ENCODE data around the gene SPEF1. TPM values are rescaled to one million over a fixed set of nuclear protein-coding genes. Genes with fewer than 3 reads are reported as not detected.

Gene SPEF1
- total and polyA plus RNA-seq, 3 donors from 2014 or later: 9.8 to 28.8 (median 12.1) TPM

DNA sequence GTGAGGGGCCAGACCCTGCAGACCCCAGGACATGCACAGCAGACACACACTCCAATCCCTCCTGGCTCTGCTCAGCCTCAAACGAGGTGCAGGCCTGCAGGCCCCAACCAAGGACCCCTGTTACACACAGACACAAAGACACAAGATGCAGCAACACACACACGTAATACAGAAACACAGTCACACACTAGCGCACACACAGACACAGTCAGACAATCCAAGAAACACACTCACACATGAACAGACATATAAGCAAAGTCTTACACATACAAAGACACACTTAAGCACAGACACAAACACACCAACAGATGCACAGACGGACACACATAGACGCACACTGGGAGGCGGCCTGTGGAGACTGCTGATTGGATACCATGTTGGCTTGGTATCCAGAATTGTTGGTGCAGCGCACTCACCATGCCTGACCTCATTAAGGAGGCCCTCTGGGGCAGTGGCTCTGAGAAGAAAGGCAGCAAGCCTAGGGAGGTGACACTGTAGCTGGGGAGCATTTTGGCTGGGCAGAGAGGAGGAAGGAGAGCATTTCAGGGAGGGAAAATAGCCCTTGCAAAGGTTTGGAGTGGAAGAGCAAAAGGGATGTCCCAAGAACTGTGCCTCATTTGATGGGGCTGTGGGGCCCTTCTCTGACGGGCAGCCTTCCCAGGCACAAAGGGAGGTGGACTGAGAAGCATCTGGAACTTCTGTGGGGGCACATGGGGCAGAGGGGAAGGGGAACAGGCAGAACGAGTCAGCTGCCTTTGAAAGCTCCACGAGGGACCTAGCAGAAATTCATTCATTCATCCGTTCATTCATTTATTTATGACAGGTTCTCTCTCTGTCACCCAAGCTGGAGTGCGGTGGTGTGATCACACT is 50.2 kb downstream of the SPEF1 start:
- no peaks in the 10 kb centered on the region for H3K9me3 ChIP-seq
- no peak overlapping the region for H3K27ac ChIP-seq
- H3K27me3 ChIP-seq: no peaks in the 10 kb centered on the region
- WGBS, 2 donors: 84 to 87% methylated on average over 12 of the region's 12 CpGs
- H3K4me1 ChIP-seq: peaks cover 4% of the 10 kb centered on the region
- H3K36me3 ChIP-seq (ENCODE audit: low read depth, missing control alignments): no peaks in the 10 kb centered on the region
- TF ChIP-seq POLR2A (IDR thresholded peaks at IDR 0.05): no peak
- TF ChIP-seq CTCF (IDR thresholded peaks at IDR 0.05): no peak
- intact Hi-C loops (cut with DNase I; ENCODE audit: low total_unique reads): no loop called here
- DNase-seq: no peak
- H3K4me3 ChIP-seq: no peak overlapping the region

DNA sequence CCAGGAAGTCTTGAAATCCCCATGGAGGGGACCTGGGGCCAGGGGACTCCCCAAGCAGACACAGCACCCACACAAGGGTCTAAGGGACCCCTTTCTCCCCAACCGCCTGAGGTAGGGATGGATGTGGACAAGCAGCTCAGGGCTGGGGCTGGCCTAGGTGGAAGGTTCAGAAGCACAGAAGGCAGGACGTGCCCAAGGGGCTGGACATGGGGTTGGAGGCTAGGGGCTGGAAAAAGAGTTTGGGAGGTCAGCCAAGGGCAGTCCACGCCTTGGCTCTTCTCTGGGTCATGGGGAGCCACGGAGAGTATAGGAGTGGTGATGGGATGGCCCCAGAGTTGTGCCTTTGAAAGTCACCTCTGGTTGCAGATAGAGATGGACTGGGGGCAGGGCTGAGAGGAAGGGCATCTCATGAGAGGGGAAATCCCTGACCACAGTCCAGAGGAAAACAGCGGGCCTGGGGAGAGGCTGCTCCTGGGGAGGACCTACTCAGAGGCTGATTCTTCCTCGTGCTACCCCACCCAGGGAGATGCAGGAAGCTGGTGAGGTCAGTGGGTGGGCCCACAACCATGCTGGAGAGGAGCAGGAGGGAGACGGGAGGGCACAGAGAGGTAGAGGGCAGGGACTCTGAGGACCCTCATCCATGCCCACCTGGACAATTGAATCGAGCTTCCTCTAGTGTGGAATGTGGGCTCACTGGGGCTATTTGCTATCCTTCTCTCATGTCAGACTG is 51.3 kb downstream of the SPEF1 start:
- H3K27me3 ChIP-seq: no peaks in the 10 kb centered on the region
- WGBS, 2 donors: 77 to 84% methylated on average over 8 of the region's 8 CpGs
- TF ChIP-seq POLR2A (IDR thresholded peaks at IDR 0.05) (no peak), CTCF (IDR thresholded peaks at IDR 0.05) (no peak)
- no peak overlapping the region for H3K27ac ChIP-seq
- intact Hi-C loops (cut with DNase I; ENCODE audit: low total_unique reads): no loop called here
- DNase-seq: no peak
- H3K9me3 ChIP-seq: no peaks in the 10 kb centered on the region
- peaks cover 4% of the 10 kb centered on the region for H3K4me1 ChIP-seq
- no peaks in the 10 kb centered on the region for H3K36me3 ChIP-seq (ENCODE audit: low read depth, missing control alignments)
- H3K4me3 ChIP-seq: no peak overlapping the region

DNA sequence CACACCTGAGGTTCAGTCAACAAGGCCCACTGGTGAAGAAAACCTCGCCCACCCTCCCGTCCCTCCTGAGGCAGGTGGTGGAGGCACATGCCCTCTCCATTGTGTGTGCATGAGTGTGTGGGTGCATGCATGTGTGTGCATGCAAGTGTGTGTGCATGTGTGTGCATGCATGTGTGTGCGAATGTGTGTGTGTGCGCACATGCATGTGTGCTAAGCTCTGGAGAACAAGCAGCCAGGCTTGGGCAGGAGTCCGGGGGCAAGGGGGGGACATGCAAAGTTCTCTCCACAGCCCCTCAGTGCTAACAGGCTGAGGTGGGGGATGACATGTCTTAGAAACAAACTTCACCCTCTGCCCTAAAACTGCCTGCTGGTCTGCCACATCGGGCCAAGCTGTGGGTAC is 51.9 kb downstream of the SPEF1 start:
- TF ChIP-seq POLR2A (IDR thresholded peaks at IDR 0.05) (no peak), CTCF (IDR thresholded peaks at IDR 0.05) (no peak)
- Histone ChIP-seq H3K9me3 (no peaks in the 10 kb centered on the region), H3K36me3 (ENCODE audit: low read depth, missing control alignments) (no peaks in the 10 kb centered on the region), H3K4me3 (no peak overlapping the region), H3K27me3 (no peaks in the 10 kb centered on the region), H3K4me1 (peaks cover 4% of the 10 kb centered on the region), H3K27ac (no peak overlapping the region)
- 87 to 100% methylated on average over 2 to 6 of the region's 6 CpGs for WGBS, 2 donors
- no peak for DNase-seq
- intact Hi-C loops (cut with DNase I; ENCODE audit: low total_unique reads): no loop called here

GRCh38 chr20:3728876-3729275 is 52.4 kb downstream of the SPEF1 start:
- intact Hi-C loops (cut with DNase I; ENCODE audit: low total_unique reads): no loop called here

More at GRCh38 chr20:3728876-3729275, 52.4 kb downstream of the SPEF1 start:
- peaks cover 4% of the 10 kb centered on the region for H3K4me1 ChIP-seq
- no peak overlapping the region for H3K27ac ChIP-seq
- H3K4me3 ChIP-seq: no peak overlapping the region
- no peaks in the 10 kb centered on the region for H3K36me3 ChIP-seq (ENCODE audit: low read depth, missing control alignments)
- TF ChIP-seq POLR2A (IDR thresholded peaks at IDR 0.05): no peak
- no peak for TF ChIP-seq CTCF (IDR thresholded peaks at IDR 0.05)
- H3K9me3 ChIP-seq: no peaks in the 10 kb centered on the region
- no peak for DNase-seq
- 85% methylated on average over 3 of the region's 3 CpGs; no CpG with 5 or more reads in 1 of the 2 donors for WGBS, 2 donors
- H3K27me3 ChIP-seq: no peaks in the 10 kb centered on the region
